HG02763 (cell line): Measurements from ENCODE around the gene BMP7.
"Not testable (repeated sequence)": the region's sequence is repeated elsewhere in the genome, so short reads cannot be mapped to it uniquely, and the experiment has no call there.

Experiments
- ATAC-seq: cut with Tn5 transposase; IDR thresholded peaks from one replicate; pipeline ENCODE4 v1.9.1; 2021; ENCODE audit warnings: mild to moderate bottlenecking, moderate library complexity; ENCODE audit not compliant: unreplicated experiment

The BMP7 gene

GRCh38 chr20:57252559-57253162 lies 13.8 kb downstream of the BMP7 start:
- no peak for ATAC-seq

GRCh38 chr20:57251949-57252348 lies 14.5 kb downstream of the BMP7 start:
- no peak for ATAC-seq

GRCh38 chr20:57251344-57251743 lies 15.1 kb downstream of the BMP7 start:
- no peak for ATAC-seq

- no peak for ATAC-seq
Observed at GRCh38 chr20:57250607-57251343, 15.7 kb downstream of the BMP7 start.

GRCh38 chr20:57249772-57250171 lies 16.7 kb downstream of the BMP7 start:
- ATAC-seq, result no peak

GRCh38 chr20:57249073-57249472 lies 17.4 kb downstream of the BMP7 start:
- ATAC-seq, result no peak

- no peak for ATAC-seq
Observed at GRCh38 chr20:57248132-57248797, 18.2 kb downstream of the BMP7 start.

GRCh38 chr20:57247292-57247965 lies 19.0 kb downstream of the BMP7 start:
- ATAC-seq, result no peak

GRCh38 chr20:57245997-57246396 lies 20.4 kb downstream of the BMP7 start:
- ATAC-seq, result no peak

GRCh38 chr20:57244627-57245214 lies 21.7 kb downstream of the BMP7 start:
- no peak for ATAC-seq

- ATAC-seq, result no peak
Observed at GRCh38 chr20:57244221-57244585, 22.2 kb downstream of the BMP7 start.

GRCh38 chr20:57243480-57244220 lies 22.8 kb downstream of the BMP7 start:
- no peak for ATAC-seq

- ATAC-seq, result no peak
Observed at GRCh38 chr20:57242414-57242813, 24.0 kb downstream of the BMP7 start.

- ATAC-seq, result no peak
Observed at GRCh38 chr20:57241363-57241991, 25.0 kb downstream of the BMP7 start.

- no peak for ATAC-seq
Observed at GRCh38 chr20:57240581-57241362, 25.7 kb downstream of the BMP7 start.

- ATAC-seq, result not testable (repeated sequence)
Observed at GRCh38 chr20:57239725-57240124, 26.7 kb downstream of the BMP7 start.

GRCh38 chr20:57239324-57239723 lies 27.1 kb downstream of the BMP7 start:
- not testable (repeated sequence) for ATAC-seq

- ATAC-seq, result no peak
Observed at GRCh38 chr20:57238089-57238488, 28.4 kb downstream of the BMP7 start.

- ATAC-seq, result no peak
Observed at GRCh38 chr20:57237585-57237953, 28.9 kb downstream of the BMP7 start.
